Sciatic nerve (tissue), 2 donors: ENCODE measurements around the gene ZNF561. TPM values are rescaled to one million over a fixed set of nuclear protein-coding genes. Genes with fewer than 3 reads are reported as not detected.
A peak's percentile ranks its signal among the peaks of the same experiment; 100 is the strongest.
"Not testable (repeated sequence)": the region's sequence is repeated elsewhere in the genome, so short reads cannot be mapped to it uniquely, and the experiment has no call there.

Experiments
- ATAC-seq: fragments of 200-7000 bp; cut with Tn5 transposase; one replicate; pipeline ENCODE4 v1.9.1; 2020; ENCODE audit warnings: mild to moderate bottlenecking, moderate library complexity
- DNase-seq: peaks from one replicate; pipeline ENCODE4 v3.0.0-alpha.2; 2020; ENCODE audit warnings: low spot score
- intact Hi-C: fragments of 100-400 bp; cut with DNase I; formaldehyde crosslinking; loops from one replicate; pipeline ENCODE4 v1.14.2; 2022
- total RNA-seq: library from RNA; stranded (reverse); fragmentation: NEBNext Ultra II Directional; extraction: Animal tissue kit (Norgen Biotek cat#: 25700); gene quantifications from one replicate; pipeline ENCODE4 v1.2.1, GENCODE V29; 2021
- donor health status: DM: no; HTN: no; CAD: no.
- donor health status: DM: no; HTN: no; CAD: no.

Gene ZNF561
- total RNA-seq: 33.8 TPM

DNA sequence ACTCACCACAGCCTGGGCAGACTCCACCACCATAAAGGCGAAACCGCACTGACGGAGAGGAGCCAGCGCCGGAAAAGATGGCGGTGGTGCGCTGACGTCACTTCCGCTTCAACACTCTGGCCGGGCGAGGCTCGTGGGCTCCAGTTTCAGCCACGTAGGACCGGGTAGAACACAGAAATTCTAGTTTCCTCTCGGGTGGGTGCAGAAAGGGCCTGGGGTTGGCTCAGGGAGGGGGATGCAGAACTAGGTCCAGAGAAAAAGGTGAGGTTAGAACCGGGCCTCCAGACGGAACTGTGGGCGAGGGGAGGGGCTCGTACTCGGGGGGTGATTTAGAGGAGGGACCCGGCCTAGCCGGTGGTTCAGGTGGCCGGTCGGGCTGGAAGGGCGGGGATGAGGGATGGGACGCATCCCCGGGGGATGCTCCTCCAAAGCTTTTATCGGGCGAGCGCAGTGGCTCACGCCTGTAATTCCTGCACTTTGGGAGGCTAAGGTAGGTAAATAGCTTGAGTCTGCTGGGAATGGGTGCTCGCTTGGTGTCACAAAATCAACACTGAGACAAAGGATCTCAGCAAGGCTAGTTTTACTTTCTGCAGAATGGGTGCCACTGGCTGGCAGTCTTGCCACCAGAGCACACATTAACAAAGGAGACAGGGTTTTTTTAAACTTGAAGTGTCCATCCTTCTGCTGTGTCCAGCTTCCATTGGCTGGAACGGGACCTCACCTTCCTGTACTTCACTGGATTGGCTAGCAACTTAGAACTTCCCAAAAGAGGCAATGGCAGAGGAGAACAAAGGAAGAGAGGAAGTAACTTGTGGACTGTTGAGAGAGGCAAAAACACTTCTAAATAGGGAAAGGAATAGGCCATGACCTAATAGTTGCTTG, at the start of gene ZNF561:
Gene ZNF561 (minus strand): TSS at position 77 of the 882 bp plus-strand sequence. CDS start 1,776 bp downstream, outside the sequence.
- ATAC-seq: peak; percentile 98
- intact Hi-C loops: loop anchor here (10.0 kb wide), 1 partner anchor 173 kb away; no protein-coding TSS in a partner anchor
- peak; percentile 93 for DNase-seq

DNA sequence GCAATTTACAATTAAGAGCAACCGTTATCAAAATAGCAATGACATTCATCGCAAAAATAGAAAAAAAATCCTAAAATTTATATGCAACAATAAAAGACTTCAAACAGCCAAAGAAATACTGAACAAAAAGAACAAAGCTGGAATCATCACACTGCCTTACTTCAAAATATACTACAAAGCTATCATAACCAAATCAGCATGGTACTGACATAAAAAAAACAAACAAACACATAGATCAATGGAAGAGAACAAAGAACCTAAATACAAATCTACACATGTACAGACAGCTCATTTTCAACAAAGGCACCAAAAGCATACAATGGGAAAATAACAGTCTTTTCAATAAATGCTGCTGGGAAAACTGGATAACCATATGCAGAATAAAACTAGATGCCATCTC, 47.5 kb upstream of the ZNF561 start:
- no peak for ATAC-seq
- no peak for DNase-seq
- intact Hi-C loops: no loop called here

DNA sequence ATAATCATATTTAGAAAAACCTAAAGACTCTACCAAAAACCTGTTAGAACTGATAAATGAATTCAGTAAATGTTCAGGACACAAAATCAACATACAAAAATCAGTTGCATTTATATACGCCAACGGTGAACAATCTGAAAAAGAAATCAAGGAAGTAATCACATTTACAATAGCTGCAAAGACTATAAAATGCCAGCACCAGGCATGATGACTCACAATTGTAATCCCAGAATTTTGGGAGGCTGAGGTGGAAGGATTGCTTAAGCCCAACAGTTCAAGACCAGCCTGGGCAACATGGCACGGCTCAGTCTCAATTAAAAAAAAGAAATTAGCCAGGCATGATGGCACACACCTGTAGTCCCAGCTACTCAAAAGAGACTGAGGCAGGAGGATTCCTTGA, 46.9 kb upstream of the ZNF561 start:
- intact Hi-C loops: no loop called here
- no peak for ATAC-seq
- DNase-seq: no peak

DNA sequence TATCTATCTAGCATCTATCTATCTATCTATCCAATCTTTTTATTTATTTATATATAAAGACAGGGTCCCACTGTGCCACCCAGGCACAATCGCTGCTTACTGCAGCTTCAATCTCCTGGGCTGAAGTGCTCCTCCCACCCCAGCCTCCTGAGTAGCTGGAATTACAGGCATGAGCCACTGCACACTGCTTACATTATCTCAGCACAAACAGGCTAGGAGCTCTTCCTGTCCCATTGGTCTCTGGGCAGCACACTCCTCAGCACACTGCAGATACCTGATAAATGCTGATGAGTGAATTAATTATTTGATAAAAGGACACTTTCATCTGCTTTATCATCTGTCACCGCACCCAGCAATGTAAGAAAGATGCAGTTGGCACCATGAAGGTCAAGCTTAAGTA, 37.7 kb upstream of the ZNF561 start:
- intact Hi-C loops: no loop called here
- no peak for ATAC-seq
- no peak for DNase-seq

DNA sequence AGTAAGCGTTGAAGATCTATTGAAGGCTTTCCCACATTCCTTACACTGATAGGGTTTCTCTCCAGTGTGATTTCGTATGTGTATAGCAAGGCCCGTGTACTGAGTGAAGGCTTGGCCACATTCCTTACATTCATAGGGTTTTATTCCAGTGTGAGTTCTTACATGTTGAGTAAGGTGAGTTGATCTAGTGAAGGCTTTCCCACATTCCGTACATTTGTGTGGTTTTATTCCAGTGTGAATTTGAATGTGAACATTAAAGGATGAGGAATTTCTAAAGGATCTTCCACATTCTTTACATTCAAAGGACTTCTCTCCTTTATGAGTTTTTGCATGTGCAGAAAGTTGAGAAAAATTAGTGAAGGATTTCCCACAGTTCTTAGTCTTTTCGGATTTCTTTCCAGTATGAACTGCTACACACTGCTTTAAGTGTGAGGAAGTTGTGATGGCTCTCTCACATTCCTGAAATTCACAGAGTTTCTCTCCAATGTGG, 32.1 kb upstream of the ZNF561 start:
- ATAC-seq, intact Hi-C loops, DNase-seq: not testable (repeated sequence)

DNA sequence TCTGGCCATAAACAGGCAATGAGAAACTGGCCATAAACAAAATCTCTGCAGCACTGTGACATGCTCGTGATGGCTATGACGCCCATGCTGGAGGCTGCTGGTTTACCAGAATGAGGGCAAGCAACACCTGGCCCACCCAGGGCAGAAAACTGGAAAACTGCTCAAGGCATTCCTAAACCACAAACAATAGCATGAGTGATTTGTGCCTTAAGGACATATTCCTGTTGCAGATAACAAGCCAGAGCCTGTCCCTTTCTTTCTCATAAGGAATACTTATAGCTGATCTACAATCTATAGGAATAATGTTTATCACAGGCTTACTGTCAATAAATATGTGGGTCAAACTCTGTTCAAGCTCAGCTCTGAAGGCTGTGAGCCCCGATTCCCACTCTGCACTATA, 30.4 kb upstream of the ZNF561 start:
- DNase-seq, intact Hi-C loops, ATAC-seq: not testable (repeated sequence)

DNA sequence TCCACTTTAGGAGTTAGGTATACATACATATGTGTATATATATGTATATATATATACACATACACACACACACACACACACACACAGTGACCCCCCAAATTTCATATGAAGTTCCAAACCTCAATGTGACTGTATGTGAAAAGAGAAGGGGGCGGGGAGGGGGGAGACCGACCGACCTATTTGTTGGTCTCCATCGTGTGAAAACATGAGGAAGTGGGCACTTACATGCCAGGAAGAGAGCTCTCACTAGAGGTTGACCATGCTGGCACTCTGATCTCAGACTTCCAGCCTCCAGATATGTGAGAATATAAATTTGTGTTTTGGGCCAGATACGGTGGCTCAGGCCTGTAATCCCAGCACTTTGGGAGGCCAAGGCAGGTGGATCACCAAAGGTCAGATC, 29.3 kb upstream of the ZNF561 start:
- ATAC-seq (no peak), DNase-seq (no peak)
- intact Hi-C loops: no loop called here

DNA sequence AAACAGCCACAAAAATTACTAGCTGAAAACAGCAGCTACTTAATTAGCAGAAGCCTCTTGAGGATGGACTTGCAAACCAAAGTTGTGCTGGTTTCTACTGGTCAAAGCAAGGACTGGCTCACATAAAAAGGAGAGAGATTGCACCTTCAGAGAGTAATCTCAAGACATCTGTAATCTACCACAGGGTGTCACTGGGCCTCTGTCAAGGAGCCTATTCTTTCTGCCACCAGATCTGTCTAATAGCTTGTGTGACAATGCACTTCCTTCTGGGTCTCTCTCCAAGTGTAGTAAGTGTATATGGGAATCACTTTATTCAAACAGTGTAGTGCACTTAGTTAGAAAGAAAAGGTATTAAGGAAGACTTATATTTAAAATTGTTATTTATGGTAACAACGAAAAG, 24.4 kb upstream of the ZNF561 start:
- ATAC-seq: no peak
- intact Hi-C loops: no loop called here

DNA sequence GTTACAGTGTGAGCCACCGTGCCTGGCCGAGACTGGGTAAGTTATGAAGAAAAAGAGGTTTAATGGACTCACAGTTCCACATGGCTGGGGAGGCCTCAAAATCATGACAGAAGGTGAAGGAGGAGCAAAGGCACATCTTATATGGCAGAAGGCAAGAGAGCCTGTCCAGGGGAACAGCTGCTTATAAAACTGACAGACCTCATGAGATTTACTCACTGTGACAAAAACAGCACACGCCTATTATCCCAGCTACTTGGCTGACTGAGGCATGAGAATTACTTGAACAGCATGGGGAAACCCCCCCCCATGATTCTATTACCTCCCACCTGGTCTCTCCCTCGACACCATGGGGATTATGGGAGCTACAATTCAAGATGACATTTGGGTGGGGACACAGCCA, 23.4 kb upstream of the ZNF561 start:
- ATAC-seq (no peak), DNase-seq (no peak)
- intact Hi-C loops: no loop called here

More for the DNA sequence above, 24.4 kb upstream of the ZNF561 start:
- DNase-seq: no peak

DNA sequence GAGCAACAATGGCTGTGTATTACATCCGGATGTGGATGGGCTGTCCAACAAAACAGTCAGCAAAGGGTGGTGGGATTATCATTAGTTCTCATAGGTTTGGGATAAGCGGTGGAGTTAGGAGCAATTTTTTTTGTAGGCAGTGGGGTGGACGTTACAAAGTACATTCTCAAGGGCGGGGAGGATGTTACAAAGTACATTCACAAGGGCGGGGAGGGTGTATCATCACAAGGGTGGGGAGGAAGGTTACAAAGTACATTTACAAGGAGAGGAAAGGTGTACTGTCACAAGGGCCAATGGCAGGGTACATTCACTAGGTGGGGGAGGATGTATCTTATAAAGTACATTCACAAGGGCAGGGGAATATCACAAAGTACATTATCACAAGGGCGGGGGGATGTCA, 20.8 kb upstream of the ZNF561 start:
- no peak for DNase-seq
- ATAC-seq: no peak
- intact Hi-C loops: no loop called here

DNA sequence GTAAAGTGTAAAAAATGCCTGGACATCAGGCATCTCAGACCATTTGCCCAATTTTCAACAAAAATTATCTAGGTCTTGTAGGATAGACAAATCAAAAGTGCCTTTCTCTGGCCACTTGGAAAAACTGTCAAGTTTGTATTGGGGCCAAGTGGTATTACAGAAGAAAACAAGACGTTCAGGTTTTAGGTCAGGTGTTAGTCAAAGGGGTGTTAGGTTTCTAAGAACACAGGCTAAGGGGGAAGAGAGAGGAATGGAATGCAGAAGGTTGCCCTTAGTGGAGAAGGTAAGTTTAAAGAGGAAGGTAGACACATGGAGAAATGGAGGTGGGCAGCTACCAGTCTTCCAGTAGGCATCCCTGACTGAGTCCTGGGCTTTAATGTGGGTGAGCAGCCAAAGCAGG, 19.9 kb upstream of the ZNF561 start:
- intact Hi-C loops: no loop called here
- no peak for DNase-seq
- no peak for ATAC-seq

DNA sequence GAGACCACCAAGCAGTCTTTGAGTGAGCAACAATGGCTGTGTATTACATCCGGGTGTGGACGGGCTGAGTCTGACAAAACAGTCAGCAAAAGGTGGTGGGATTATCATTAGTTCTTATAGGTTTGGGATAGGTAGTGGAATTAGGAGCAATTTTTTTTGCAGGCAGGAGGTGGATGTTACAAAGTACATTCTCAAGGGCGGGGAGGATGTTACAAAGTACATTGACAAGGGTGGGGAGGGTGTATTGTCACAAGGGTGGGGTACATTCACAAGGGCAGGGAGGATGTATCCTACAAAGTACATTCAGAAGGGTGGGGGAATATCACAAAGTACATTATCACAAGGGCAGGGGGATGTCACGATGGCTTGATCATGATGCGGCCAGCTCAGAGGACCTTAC, 15.0 kb upstream of the ZNF561 start:
- ATAC-seq (no peak), DNase-seq (no peak)
- intact Hi-C loops: no loop called here

DNA sequence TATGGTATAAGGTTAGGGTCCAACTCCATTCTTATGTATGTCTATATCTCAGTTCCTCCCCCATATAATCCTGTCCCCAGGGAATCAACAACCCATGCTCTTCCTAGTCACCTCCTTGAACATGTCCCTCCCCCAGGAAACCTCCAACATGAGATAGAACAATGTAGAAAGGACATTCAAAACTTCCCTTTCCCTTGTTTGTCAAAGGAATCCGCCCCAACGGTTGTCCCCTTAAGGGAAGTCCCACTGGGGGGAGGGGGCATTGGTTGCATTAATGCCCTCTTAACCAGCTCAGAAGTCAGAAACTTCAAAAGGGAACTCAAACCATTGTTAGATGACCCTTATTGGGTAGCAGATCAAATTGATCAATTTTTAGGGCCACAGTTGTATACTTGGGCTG, 6.8 kb upstream of the ZNF561 start:
- DNase-seq: no peak
- intact Hi-C loops: loop anchor here (10.0 kb wide), 1 partner anchor 167 kb away; no protein-coding TSS in a partner anchor

DNA sequence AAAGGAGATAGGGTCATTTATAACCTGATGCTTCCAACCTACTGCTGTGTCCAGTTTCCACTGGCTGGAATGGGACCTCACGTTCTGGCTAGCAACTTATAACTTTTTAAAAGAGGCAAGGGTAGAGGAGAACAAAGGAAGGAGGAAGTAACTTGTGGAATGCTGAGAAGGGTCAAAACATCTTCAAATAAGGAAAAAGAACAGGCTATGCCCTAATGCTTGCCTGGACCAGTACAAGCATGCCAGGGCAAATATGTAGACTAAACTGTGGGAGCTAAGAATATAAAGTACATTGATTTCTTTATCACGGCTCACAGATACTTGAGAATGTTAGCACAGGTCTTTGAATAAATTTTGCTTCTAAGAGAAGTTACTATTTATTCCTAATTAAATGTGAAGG, 1.5 kb upstream of the ZNF561 start:
- DNase-seq (no peak), ATAC-seq (no peak)
- intact Hi-C loops: loop anchor here (10.0 kb wide), 1 partner anchor 172 kb away; no protein-coding TSS in a partner anchor

More for the DNA sequence above, 6.8 kb upstream of the ZNF561 start:
- ATAC-seq: no peak

DNA sequence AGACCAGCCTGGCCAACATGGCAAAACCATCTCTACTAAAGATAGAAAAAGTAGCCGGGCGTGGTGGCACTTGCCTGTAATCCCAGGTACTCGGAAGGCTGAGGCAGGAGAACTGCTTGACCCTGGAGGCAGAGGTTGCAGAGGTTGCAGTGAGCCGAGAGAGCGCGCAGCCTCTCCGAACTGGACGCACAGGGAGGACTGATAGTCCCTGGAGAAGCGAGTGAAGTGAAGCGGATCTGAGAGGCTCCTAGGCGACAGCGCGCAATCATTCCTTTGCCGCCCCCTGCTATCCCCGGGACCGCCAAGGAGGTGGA, 233 bp downstream of the ZNF561 start:
- intact Hi-C loops: loop anchor here (10.0 kb wide), 1 partner anchor 174 kb away; no protein-coding TSS in a partner anchor
- no peak for DNase-seq
- ATAC-seq: no peak

DNA sequence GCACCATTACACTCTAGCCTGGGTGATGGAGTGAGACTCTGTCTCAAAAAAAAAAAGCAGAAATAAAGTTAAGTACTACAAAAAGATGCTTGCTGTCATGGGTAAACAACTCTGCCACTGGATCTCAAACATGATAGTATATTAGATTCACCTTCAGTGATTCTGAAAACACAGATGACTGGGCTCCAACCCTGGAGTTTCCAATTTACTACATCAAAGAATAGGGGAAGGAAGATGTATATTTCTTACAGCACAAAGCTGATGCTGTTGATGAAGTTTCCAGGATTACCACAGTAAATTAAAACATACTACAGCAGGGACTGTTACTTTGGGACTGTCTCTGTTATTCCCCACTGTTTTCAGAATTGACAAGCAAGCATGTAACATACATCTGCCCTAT, 5.2 kb downstream of the ZNF561 start:
- no peak for DNase-seq
- no peak for ATAC-seq
- intact Hi-C loops: no loop called here

DNA sequence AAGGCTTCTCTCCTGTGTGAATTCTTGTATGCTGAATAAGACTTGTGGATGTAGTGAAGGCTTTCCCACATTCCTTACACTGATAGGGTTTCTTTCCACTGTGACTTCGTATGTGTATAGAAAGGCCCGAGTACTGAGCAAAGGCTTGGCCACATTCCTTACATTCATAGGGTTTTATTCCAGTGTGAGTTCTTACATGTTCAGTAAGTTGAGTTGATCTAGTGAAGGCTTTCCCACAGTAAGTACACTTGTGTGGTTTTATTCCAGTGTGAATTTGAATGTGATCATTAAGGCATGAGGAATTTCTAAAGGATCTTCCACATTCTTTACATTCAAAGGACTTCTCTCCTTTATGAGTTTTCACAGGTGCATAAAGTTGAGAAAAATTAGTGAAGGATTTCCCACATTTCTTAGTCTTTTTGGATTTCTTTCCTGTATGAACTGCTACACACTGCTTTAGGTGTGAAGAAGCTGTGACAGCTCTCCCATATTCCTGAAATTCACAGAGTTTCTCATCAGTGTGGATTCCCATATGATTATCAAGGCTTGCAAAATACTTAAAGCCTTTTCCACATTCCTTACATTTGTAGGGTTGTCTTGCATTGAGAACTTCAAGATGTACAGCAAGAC, 10.4 kb downstream of the ZNF561 start:
- intact Hi-C loops: no loop called here
- DNase-seq: no peak
- no peak for ATAC-seq

DNA sequence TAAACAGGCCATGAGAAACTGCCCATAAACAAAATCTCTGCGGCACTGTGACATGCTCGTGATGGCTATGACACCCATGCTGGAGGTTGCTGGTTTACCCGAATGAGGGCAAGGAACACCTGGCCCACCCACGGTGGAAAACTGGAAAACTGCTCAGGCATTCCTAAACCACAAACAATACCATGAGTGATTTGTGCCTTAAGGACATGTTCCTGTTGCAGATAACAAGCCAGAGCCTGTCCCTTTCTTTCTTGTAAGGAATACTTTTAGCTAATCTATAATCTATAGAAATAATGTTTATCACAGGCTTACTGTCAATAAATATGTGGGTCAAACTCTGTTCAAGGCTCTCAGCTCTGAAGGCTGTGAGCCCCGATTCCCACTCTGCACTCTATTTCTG, 12.1 kb downstream of the ZNF561 start:
- DNase-seq (no peak), ATAC-seq (no peak)
- intact Hi-C loops: no loop called here

DNA sequence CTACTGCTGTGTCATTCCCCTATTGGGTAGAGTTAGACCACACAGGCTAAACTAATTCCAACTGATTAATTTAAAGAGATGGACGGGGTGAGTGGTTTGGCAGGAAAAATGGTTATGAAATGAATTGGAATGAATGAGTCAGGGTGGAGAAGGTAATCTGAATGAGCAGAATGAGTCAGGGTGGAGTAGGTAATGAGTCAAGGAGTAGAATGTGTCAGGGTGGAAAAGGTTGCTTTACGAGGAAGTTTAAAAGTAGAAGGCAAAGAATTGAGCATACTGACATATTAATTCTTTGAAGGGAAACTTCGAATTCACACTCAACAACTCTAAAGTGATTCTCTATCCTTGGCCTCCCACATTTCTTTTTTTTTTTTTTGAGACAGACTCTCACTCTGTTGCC, 24.0 kb downstream of the ZNF561 start:
- DNase-seq (no peak), ATAC-seq (no peak)
- intact Hi-C loops: no loop called here

DNA sequence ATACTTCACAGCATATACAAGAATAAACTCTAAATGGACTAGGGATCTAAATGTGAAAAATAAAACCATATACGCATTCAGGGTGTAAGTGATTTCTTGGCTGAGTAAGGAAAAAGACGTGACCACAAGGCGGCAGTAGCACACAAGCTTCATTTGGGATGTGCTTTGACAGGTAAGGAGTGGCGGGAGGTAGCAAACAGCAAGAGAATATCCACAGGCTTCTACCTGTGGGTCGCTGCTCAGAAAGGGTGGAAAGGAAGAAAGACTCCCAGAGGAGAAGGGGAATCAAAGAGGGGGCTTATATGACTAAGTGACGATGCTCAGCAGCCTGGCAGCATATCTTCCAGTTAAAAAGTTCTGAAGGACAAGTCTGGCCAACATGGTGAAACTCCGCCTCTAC, 34.3 kb downstream of the ZNF561 start:
- no peak for ATAC-seq
- DNase-seq: peak; percentile 66
- intact Hi-C loops: no loop called here
